Measurements from ENCODE around the gene CRYGS.

Gene CRYGS

GRCh38 chr3:186492385-186492984 is 51.7 kb downstream of the CRYGS start:
- Histone ChIP-seq H3K27ac (ENCODE audit: low read depth, low read length) (no peak overlapping the region), H3K36me3 (ENCODE audit: insufficient read depth, low read length) (no peaks in the 10 kb centered on the region), H3K4me3 (ENCODE audit: low read depth, low read length) (no peak overlapping the region), H3K79me2 (ENCODE audit: control insufficient read depth, insufficient read depth, low read length, unreplicated experiment) (no peaks in the 10 kb centered on the region), H3K27me3 (ENCODE audit: insufficient read depth, low read length) (peaks cover 57% of the 10 kb centered on the region; the same call in 1 of the 2 replicates), H2AFZ (ENCODE audit: low read length, unreplicated experiment) (no peak overlapping the region), H3K4me1 (ENCODE audit: control insufficient read depth, insufficient read depth, low read length, unreplicated experiment) (no peaks in the 10 kb centered on the region)

DNA sequence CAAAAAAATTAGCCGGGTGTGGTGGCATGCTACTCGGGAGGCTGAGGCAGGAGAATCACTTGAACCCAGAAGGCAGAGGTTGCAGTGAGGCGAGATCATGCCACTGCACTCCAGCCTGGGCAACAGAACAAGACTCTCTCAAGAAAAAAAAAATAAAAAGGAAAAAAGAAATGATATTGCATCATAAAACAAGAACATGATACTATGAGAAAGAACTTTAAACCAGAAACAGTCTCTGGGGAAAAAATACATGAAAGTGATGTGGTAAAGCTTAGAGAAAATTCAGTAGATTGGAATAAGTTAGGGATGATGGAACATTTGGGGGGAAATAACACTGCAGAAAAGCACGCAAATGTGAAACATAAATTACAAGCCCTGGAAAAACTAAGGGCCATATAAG is 54.7 kb downstream of the CRYGS start:
- no peak overlapping the region for H3K4me3 ChIP-seq (ENCODE audit: low read depth, low read length)
- no peaks in the 10 kb centered on the region for H3K36me3 ChIP-seq (ENCODE audit: insufficient read depth, low read length)
- no peak overlapping the region for H3K27ac ChIP-seq (ENCODE audit: low read depth, low read length)
- no peaks in the 10 kb centered on the region for H3K4me1 ChIP-seq (ENCODE audit: control insufficient read depth, insufficient read depth, low read length, unreplicated experiment)
- no peak overlapping the region for H2AFZ ChIP-seq (ENCODE audit: low read length, unreplicated experiment)
- H3K79me2 ChIP-seq (ENCODE audit: control insufficient read depth, insufficient read depth, low read length, unreplicated experiment), result no peaks in the 10 kb centered on the region
- peaks cover 44% of the 10 kb centered on the region; the same call in 1 of the 2 replicates for H3K27me3 ChIP-seq (ENCODE audit: insufficient read depth, low read length)

Measured in ACC112 (cell line).